HG02623 (cell line): ENCODE data around the gene AGBL1.

Experiments used
- ATAC-seq: cut with Tn5 transposase; IDR thresholded peaks from one replicate; pipeline ENCODE4 v1.9.1; 2021; ENCODE audit warnings: moderate library complexity; ENCODE audit not compliant: unreplicated experiment

AGBL1 gene

GRCh38 chr15:86231864-86232721 lies 152.4 kb downstream of the AGBL1 start:
- peak; percentile 50 for ATAC-seq

GRCh38 chr15:86235667-86236066 lies 156.0 kb downstream of the AGBL1 start:
- no peak for ATAC-seq

DNA sequence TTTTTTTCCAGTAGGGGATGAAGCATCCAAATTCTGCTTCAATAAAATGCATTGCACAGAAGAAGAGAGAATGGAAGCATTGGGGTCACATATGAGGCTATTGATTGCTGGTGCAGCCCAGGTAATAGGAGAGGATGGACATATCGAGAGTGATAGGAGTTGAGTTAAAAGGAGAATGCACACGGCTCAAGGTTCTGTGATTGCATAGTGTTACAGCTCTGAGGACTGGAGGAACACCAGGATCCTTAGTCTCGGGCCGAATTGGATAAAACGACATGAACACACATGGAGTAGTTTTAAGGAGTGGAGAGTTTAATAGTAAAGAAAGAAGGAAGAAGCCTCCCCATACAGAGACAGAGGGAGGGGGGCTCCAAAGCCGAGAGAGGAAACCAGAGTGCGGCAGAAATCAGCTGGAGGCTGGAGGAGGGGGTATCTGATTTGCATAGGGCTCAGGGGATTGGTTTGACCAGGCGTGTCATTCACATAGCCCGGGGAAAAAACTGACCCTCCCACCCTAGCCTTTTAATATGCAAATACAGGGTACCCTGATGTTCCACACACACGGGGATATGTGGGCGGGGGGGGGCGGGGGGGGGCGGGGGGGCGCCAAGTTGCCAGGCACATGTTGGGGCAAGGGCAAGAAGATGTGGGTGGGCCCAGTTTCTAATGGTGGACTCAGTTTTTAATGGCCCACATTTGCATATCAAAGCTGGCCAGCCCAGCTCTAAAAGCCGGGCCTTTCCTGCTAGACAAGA lies 156.9 kb downstream of the AGBL1 start:
- ATAC-seq, result no peak

GRCh38 chr15:86237111-86237500 lies 157.4 kb downstream of the AGBL1 start:
- no peak for ATAC-seq

DNA sequence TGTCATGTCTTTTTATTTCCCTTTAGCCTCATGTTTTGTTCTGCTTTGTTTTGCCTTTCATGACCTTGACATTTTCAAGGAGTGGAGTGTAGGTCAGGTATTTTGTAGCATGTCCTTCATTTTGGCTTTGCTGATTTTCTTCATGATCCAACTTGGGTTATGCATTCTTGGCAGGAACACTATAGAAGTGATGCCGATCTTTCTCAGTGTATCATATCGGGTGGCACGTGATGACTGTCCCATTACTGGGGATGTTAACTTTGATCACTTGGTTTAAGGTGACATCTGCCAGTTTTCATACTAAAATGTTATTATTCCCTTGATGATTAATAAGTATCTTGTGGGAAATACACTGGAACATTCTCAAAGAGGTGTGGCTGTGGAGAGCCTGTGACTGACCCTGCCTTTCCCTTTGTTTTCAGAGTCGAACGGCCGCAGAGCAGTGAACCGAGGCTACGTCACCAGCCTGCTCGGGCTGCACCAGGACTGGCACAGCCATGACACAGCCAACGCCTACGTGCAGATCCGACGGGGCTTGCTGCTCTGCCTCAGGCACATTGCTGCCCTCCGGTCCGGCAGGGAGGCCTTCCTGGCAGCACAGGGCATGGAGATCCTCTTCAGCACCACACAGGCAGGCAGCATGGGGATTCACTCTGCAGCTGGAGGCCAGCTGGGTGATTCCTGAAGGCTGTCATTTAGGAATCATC lies 167.7 kb downstream of the AGBL1 start:
- ATAC-seq, result no peak

- no peak for ATAC-seq
Observed at GRCh38 chr15:86255247-86255646, 175.6 kb downstream of the AGBL1 start.

DNA sequence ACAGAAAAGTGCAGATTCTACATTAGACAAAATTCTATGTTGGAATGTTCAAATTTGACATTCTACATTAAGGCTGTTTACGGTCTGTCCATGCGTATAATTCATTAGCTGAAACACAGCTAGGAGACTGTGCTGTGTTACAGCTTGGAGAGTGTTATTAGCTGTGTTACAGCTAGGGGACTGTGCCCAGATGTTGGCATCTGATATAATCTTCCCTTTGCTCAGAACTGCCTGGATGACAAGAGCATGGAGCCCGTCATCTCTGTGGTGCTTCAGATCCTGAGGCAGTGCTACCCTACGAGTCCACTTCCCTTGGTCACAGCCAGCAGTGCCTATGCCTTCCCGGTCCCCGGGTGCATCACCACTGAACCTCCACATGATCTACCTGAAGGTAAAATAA lies 177.0 kb downstream of the AGBL1 start:
- no peak for ATAC-seq

DNA sequence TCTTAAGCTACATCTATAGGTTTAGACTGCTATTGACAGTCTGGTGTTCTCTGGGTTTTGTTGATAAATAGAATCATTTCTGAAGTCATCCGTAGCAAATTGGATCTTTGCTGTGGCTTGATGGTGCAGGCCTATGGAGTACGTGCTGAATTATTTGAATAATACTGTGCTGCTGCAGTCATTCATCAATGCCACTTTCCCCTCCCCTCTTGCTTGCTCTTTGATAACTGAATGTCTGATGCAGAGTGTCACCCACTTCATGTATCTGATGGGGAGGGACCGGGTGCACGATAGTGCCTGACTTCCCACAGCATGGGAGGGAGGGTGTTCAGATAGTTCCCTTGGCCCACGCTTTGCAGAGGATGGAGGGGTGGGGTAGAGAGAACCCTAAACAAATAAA lies 179.9 kb downstream of the AGBL1 start:
- no peak for ATAC-seq

DNA sequence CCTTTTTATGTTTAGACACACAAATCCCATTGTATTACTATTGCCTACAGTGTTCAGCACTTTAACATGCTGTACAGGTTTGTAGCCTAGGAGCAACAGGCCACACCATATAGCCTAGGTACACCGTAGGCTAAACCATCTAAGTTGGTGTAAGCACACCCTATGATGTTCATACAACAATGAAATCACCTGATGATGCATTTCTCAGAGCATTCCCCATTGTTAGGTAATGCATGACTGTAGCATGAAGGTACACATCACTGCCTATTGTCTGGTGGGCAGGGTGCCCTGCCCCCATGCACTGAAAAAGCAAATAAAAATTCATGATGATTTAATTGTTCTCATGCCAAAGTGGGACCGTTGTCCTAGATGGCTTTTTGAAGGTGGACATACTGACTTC lies 183.6 kb downstream of the AGBL1 start:
- ATAC-seq, result no peak

- ATAC-seq, result no peak
Observed at GRCh38 chr15:86266896-86267484, 187.3 kb downstream of the AGBL1 start.

DNA sequence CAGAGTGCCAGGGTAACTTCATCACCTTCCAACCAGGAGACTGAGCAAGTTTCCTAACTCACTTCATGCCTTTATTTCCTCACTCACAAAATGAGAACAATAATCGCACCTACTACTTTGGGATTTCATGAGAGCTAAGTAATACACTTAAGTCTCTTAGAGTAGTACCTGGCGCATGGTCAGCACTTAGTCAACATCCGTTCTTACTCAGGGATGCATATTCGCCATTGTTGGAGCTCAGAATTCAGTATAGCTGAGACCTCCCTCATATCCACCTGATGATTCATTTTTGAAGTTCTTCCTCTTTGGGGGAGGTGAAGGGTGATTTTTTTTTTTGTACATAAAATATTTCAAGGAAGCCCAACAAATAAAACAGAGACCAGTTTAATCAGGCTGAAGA lies 188.2 kb downstream of the AGBL1 start:
- ATAC-seq, result no peak

DNA sequence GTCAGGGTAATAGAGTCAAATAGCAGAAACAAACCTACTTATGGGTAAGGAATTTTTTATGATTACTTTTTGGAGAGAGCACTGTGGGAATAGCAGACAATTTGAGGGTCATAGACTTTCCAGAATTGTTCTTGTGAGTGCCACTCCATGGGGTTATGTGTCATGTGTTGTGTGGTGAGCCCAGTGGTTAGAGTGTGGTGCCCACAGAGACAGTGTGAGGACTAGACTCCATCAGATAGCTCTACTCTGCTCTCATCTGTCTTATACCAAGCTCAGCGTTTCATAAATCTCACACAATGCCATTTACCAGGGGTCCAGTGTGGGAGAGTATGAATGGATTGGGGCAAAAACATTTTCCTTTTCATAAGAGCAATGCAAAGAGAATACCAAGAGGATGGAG lies 188.9 kb downstream of the AGBL1 start:
- ATAC-seq, result no peak

DNA sequence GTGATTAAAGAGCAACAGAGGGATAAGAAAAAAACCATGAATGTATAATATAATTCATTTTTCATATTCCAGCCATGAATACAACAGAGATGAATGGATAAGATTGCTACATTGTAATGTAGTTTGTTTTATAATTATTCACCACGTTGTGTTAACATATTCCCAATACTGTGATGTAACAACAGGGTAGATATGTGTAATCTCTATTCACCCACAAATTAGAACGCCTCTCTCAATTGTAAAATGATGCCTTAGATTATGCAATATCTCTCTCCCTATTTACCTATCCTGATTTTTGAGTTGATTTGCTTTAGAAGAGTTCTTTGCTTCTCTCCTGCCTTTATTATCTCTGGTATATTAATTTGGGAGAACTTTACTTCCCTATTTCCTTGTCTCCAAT lies 193.6 kb downstream of the AGBL1 start:
- no peak for ATAC-seq

GRCh38 chr15:86275361-86275760 lies 195.7 kb downstream of the AGBL1 start:
- no peak for ATAC-seq

GRCh38 chr15:86278586-86278985 lies 198.9 kb downstream of the AGBL1 start:
- ATAC-seq, result no peak

GRCh38 chr15:86284635-86285034 lies 205.0 kb downstream of the AGBL1 start:
- no peak for ATAC-seq

- no peak for ATAC-seq
Observed at GRCh38 chr15:86295511-86295910, 215.8 kb downstream of the AGBL1 start.

GRCh38 chr15:86296769-86297168 lies 217.1 kb downstream of the AGBL1 start:
- ATAC-seq, result no peak

- ATAC-seq, result no peak
Observed at GRCh38 chr15:86300390-86301125, 220.9 kb downstream of the AGBL1 start.

DNA sequence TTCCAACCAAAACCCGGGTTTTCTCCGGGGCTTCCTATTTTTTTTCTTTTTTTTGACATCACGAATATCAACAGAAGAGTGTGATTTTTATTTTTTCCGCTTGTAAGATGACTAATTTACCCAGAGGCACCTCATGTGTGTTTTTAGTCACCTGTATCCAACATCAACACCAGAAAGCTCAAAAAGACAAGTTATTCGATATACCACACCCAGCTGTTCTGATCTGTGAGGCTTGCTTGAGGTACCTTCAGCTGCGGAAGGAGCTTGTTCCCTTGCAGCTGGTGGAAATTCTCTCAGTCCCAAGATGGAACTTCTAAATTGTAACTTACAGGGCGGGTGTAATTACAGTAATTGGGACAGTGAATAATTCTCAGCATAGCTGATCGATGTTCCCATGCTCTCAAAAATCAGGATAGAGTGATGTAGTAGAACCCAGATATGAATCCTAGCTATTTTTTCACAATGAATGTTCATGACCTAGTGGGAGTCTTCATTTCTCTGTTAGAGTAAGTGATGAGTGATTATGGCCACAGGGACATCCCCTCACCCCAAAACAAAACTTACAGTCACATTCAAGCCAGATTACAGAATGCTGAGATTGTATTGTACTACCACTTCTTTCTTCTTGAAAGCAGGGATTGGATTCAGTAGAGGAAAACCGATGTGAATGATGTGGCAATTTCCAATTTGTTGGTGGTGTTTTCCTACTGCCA lies 232.1 kb downstream of the AGBL1 start:
- ATAC-seq, result no peak
